HepG2 (cell line): ENCODE measurements around the gene ASXL3. TPM values are rescaled to one million over a fixed set of nuclear protein-coding genes. Genes with fewer than 3 reads are reported as not detected.

Experiments used
- ATAC-seq: fragments of 200-7000 bp; cut with Tn5 transposase; 3 replicates; pipeline ENCODE4 v1.9.1; 2020; ENCODE audit warnings: mild to moderate bottlenecking, moderate library complexity
- BruUV-seq: library from RNA; stranded (reverse); fragments of 400-500 nt; replicated peaks from 2 replicates; lab custom pipeline; 2021; lab: Mats Ljungman, UMichigan
- CTCF ChIA-PET: fragments of 300-600 bp; formaldehyde crosslinking; extraction: SDS; loops from one replicate; lab custom pipeline; 2021; ENCODE audit warnings: low total read pairs, inconsistent platforms, low intra/inter-chr PET ratio; lab: Yijun Ruan, JAX
- POLR2A ChIA-PET: fragments of 350-600 bp; sonication (Branson Sonifier 250); formaldehyde crosslinking; loops from one replicate; lab custom pipeline; 2020; ENCODE audit warnings: antibody characterized with exemption, inconsistent platforms; lab: Yijun Ruan, JAX
- DNase-seq: peaks from one replicate; pipeline ENCODE4 v3.0.0-alpha.2; 2015; ENCODE audit warnings: low spot score
- FAIRE-seq: peaks from 3 replicates; lab custom pipeline; 2011; peaks lifted over from hg19 to GRCh38; lab: Jason Lieb, UNC
- H2AFZ ChIP-seq: one replicate; pipeline ENCODE4 v1.6.1; 2011; ENCODE audit warnings: low read length, inconsistent platforms
- H3K27ac ChIP-seq: fragments of 300-600 bp; 3 replicates; pipeline ENCODE4 v1.8.0; 2011; ENCODE audit warnings: mixed run types, mild to moderate bottlenecking, mixed read lengths, low read length, inconsistent platforms; ENCODE audit not compliant: insufficient read depth; ENCODE audit errors: extremely low read length
- H3K27me3 ChIP-seq, 2 experiments: fragments of 200-600 bp in 1 of 2; 2 replicates in 1 of 2; 3 replicates in 1 of 2; pipeline versions ENCODE4 v1.6.0 to v1.8.0; 2011; ENCODE audit warnings: low read length in 2 of 2, mild to moderate bottlenecking in 2 of 2, moderate library complexity in 2 of 2, inconsistent platforms in 1 of 2; ENCODE audit not compliant: insufficient read depth in 2 of 2, control insufficient read depth in 1 of 2
- H3K36me3 ChIP-seq, 2 experiments: fragments of 200-600 bp in 1 of 2; replicated peaks in 1 of 2; 2 replicates in 1 of 2; 3 replicates in 1 of 2; pipeline versions ENCODE4 v1.5.1 to v1.8.0; 2011; ENCODE audit warnings: low read length in 2 of 2, inconsistent platforms in 1 of 2; ENCODE audit not compliant: insufficient read depth in 2 of 2, control insufficient read depth in 1 of 2
- H3K4me1 ChIP-seq: 2 replicates; pipeline ENCODE4 v1.5.1; 2012; ENCODE audit warnings: low read length, inconsistent platforms; ENCODE audit not compliant: insufficient read depth
- H3K4me2 ChIP-seq: 2 replicates; pipeline ENCODE4 v1.6.0; 2011; ENCODE audit warnings: low read depth, low read length, inconsistent platforms
- H3K4me3 ChIP-seq, 3 experiments: fragments of 200-600 bp in 1 of 3; sonication (generic), shearing (Covaris generic) in 1 of 3; replicated peaks in 1 of 3; 2 replicates each; pipeline ENCODE4 v1.5.1; 2011 to 2016; ENCODE audit warnings: low read length in 3 of 3, inconsistent platforms in 2 of 3, low read depth in 2 of 3, mild to moderate bottlenecking in 2 of 3, control low read depth in 1 of 3, mixed read lengths in 1 of 3; ENCODE audit not compliant: insufficient read depth in 1 of 3
- H3K79me2 ChIP-seq: one replicate; pipeline ENCODE4 v1.6.1; 2011; ENCODE audit warnings: low read length, inconsistent platforms; ENCODE audit not compliant: insufficient read depth
- H3K9ac ChIP-seq: 2 replicates; pipeline ENCODE4 v1.6.0; 2011; ENCODE audit warnings: mild to moderate bottlenecking, low read depth, low read length, inconsistent platforms; ENCODE audit not compliant: insufficient read depth
- H3K9me3 ChIP-seq: 2 replicates; pipeline ENCODE4 v1.5.1; 2012; ENCODE audit warnings: mild to moderate bottlenecking, low read length
- H4K20me1 ChIP-seq: 2 replicates; pipeline ENCODE4 v1.6.0; 2011; ENCODE audit warnings: inconsistent platforms, mild to moderate bottlenecking, low read length, moderate library complexity; ENCODE audit not compliant: insufficient read depth
- ATAD3A ChIP-seq: sonication (generic); formaldehyde crosslinking; IDR thresholded peaks from 2 replicates; pipeline ENCODE4 v1.4.0; 2020; ENCODE audit warnings: missing genetic modification reagents
- ATF7-NPFF ChIP-seq: sonication (generic); formaldehyde crosslinking; IDR thresholded peaks from 2 replicates; pipeline ENCODE4 v1.8.1; 2023; ENCODE audit warnings: mild to moderate bottlenecking, low read depth, missing genetic modification reagents, moderate library complexity
- ETS1 ChIP-seq: sonication (generic); formaldehyde crosslinking; IDR thresholded peaks from 2 replicates; pipeline ENCODE4 v1.4.0; 2020; ENCODE audit warnings: missing genetic modification reagents
- FOSL2 ChIP-seq: sonication (generic); formaldehyde crosslinking; IDR thresholded peaks from 2 replicates; pipeline ENCODE4 v1.4.0; 2020; ENCODE audit warnings: missing genetic modification reagents
- FOXM1 ChIP-seq: sonication (generic); formaldehyde crosslinking; IDR thresholded peaks from 2 replicates; pipeline ENCODE4 v1.5.0; 2020; ENCODE audit warnings: missing genetic modification reagents
- GRHL1 ChIP-seq: sonication (generic); formaldehyde crosslinking; conservative IDR thresholded peaks from 2 replicates; pipeline ENCODE4 v1.8.0; 2022; ENCODE audit warnings: missing genetic modification reagents
- IRF2 ChIP-seq: IDR thresholded peaks from 2 replicates; pipeline ENCODE4 v1.6.1; 2018; ENCODE audit warnings: missing genetic modification reagents, missing compliant biosample characterization
- KDM3A ChIP-seq: IDR thresholded peaks from 2 replicates; pipeline ENCODE4 v1.6.1; 2018; ENCODE audit warnings: low read depth, missing compliant biosample characterization
- MAZ ChIP-seq, 2 experiments: sonication (generic) in 1 of 2; formaldehyde crosslinking in 1 of 2; IDR thresholded peaks; 2 replicates each; pipeline versions ENCODE4 v1.5.0 to v1.6.1; 2012 to 2020; ENCODE audit warnings: low read depth in 2 of 2, mild to moderate bottlenecking in 2 of 2, borderline replicate concordance in 1 of 2, improper control_type of control experiment in 1 of 2, low read length in 1 of 2, missing genetic modification reagents in 1 of 2, moderate library complexity in 1 of 2
- MLXIP ChIP-seq: sonication (generic); formaldehyde crosslinking; IDR thresholded peaks from 2 replicates; pipeline ENCODE4 v1.9.0; 2021; ENCODE audit warnings: missing genetic modification reagents, borderline replicate concordance
- SIN3A ChIP-seq: IDR thresholded peaks from 2 replicates; pipeline ENCODE4 v1.6.1; 2011; ENCODE audit warnings: low read depth, mild to moderate bottlenecking, control low read depth, low read length, borderline replicate concordance
- SMYD3 ChIP-seq: sonication (generic); formaldehyde crosslinking; IDR thresholded peaks from 2 replicates; pipeline ENCODE4 v1.8.1; 2023; ENCODE audit warnings: mild to moderate bottlenecking, missing genetic modification reagents
- THAP9 ChIP-seq: sonication (generic); formaldehyde crosslinking; IDR thresholded peaks from 2 replicates; pipeline ENCODE4; 2020; ENCODE audit warnings: missing genetic modification reagents, mild to moderate bottlenecking, borderline replicate concordance
- ZNF143 ChIP-seq: sonication (generic); formaldehyde crosslinking; IDR thresholded peaks from 2 replicates; pipeline ENCODE4 v1.4.0; 2020; ENCODE audit warnings: missing genetic modification reagents
- ZNF160 ChIP-seq: sonication (generic); formaldehyde crosslinking; IDR thresholded peaks from 2 replicates; pipeline ENCODE4 v1.8.0; 2022; ENCODE audit warnings: mild to moderate bottlenecking, inconsistent platforms, missing genetic modification reagents
- ZNF441 ChIP-seq: sonication (generic); formaldehyde crosslinking; IDR thresholded peaks from 2 replicates; pipeline ENCODE4 v1.7.0; 2021; ENCODE audit warnings: missing genetic modification reagents, borderline replicate concordance
- ZNF737 ChIP-seq: sonication (generic); formaldehyde crosslinking; IDR thresholded peaks from 2 replicates; pipeline ENCODE4 v1.5.0; 2020; ENCODE audit warnings: missing genetic modification reagents, mild to moderate bottlenecking, borderline replicate concordance
- WGBS: methylation state at CpG from one replicate; pipeline ENCODE4 v1.1.6; 2017; ENCODE audit warnings: low lambda C conversion rate; 5-methylcytosine and 5-hydroxymethylcytosine counted together
- in situ Hi-C: cut with HindIII; loops from 2 replicates; pipeline ENCODE4 v1.10.0; 2017; ENCODE audit warnings: low pct_unique_long_range_greater_than_20kb; ENCODE audit not compliant: extremely low pct_ligation_motif_present
- intact Hi-C: fragments of 100-400 bp; cut with micrococcal nuclease; formaldehyde crosslinking; loops from one replicate; pipeline ENCODE4 v1.10.0; 2022; ENCODE audit not compliant: unreplicated experiment
- polyA plus RNA-seq, 8 experiments: library from polyadenylated mRNA; depleted of rRNA in 3 of 8; stranded (reverse) in 7 of 8; unstranded in 1 of 8; fragments of >200 nt; fragmentation: Illumina TruSeq in 4 of 8; extraction: Trizol in 4 of 8; gene quantifications; 2 replicates each; pipeline versions ENCODE4 v1.2.1 to v1.2.3, GENCODE V29; 2011 to 2016; ENCODE audit warnings: low read depth in 4 of 8, missing spikeins in 1 of 8, mixed read lengths in 1 of 8; ENCODE audit not compliant: insufficient read depth in 1 of 8
- total RNA-seq, 5 experiments: library from RNA; depleted of rRNA; stranded (reverse); fragments of >200 nt; fragmentation: Illumina TruSeq; extraction: Trizol; gene quantifications; 2 replicates each; pipeline ENCODE4 v1.2.3, GENCODE V29; 2016; ENCODE audit warnings: low read depth in 1 of 5

Gene ASXL3
- total and polyA plus RNA-seq, 2 of the 13 experiments (the other 11 are each of a cell fraction or from before 2014, with no cell fraction given): not detected

- Histone ChIP-seq H3K79me2 (no peaks in the 10 kb centered on the region), H3K27me3 (no peaks in the 10 kb centered on the region), H3K4me2 (no peak overlapping the region), H4K20me1 (no peaks in the 10 kb centered on the region), H3K27ac (no peak overlapping the region), H3K9ac (no peak overlapping the region), H2AFZ (no peak overlapping the region), H3K9me3 (no peaks in the 10 kb centered on the region), H3K4me3 (no peak overlapping the region), H3K4me1 (no peaks in the 10 kb centered on the region), H3K36me3 (no peaks in the 10 kb centered on the region)
- no TSS peak for BruUV-seq
- no peak for DNase-seq
- no peak; the same call in 2 of the 3 replicates for ATAC-seq
- no peak for FAIRE-seq
- CTCF ChIA-PET: no interaction called here
- 17% methylated on average over 1 of the region's 2 CpGs for WGBS
- POLR2A ChIA-PET: no interaction called here
- intact Hi-C loops (no loop called here), in situ Hi-C loops (no loop called here)
- TF ChIP-seq THAP9 (CRISPR knock-in tag) (no peak), MAZ (IDR thresholded peaks at IDR 0.05; ENCODE audit: borderline replicate concordance, low read depth, low read length) (no peak), MAZ (CRISPR knock-in tag; IDR thresholded peaks at IDR 0.05; ENCODE audit: low read depth) (no peak), GRHL1 (CRISPR knock-in tag) (no peak), ETS1 (CRISPR knock-in tag) (no peak), ZNF143 (no peak), ATF7-NPFF (CRISPR knock-in tag) (no peak), SIN3A (no peak), SMYD3 (CRISPR knock-in tag) (no peak), MLXIP (CRISPR knock-in tag) (no peak), FOSL2 (no peak), IRF2 (CRISPR knock-in tag) (no peak), ZNF441 (no peak), ZNF737 (no peak), KDM3A (no peak), FOXM1 (CRISPR knock-in tag) (no peak), ATAD3A (CRISPR knock-in tag) (no peak), ZNF160 (CRISPR knock-in tag) (no peak)
Observed at GRCh38 chr18:33666915-33667314, 88.9 kb downstream of the ASXL3 start.
